ENCODE results near the gene ARFRP1.

DNA sequence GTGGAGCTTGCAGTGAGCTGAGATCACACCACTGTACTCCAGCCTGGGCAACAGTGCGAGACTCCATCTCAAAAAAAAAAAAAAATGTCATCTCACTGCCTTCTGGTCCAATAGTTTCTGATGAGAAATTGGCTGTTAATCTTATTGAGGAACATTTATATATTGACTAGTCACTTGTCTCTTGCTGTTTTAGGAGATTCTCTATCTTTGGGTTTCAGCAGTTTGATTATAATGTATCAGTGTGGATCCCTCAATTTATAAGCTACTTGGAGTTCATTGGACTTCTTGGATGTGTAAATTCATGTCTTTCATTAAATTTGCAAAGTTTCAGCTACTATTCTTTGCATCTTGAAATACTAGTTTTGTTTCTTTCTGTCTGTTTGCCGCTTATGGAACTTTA is 11.2 kb upstream of the ARFRP1 start:
- TF ChIP-seq, protein P1, sequence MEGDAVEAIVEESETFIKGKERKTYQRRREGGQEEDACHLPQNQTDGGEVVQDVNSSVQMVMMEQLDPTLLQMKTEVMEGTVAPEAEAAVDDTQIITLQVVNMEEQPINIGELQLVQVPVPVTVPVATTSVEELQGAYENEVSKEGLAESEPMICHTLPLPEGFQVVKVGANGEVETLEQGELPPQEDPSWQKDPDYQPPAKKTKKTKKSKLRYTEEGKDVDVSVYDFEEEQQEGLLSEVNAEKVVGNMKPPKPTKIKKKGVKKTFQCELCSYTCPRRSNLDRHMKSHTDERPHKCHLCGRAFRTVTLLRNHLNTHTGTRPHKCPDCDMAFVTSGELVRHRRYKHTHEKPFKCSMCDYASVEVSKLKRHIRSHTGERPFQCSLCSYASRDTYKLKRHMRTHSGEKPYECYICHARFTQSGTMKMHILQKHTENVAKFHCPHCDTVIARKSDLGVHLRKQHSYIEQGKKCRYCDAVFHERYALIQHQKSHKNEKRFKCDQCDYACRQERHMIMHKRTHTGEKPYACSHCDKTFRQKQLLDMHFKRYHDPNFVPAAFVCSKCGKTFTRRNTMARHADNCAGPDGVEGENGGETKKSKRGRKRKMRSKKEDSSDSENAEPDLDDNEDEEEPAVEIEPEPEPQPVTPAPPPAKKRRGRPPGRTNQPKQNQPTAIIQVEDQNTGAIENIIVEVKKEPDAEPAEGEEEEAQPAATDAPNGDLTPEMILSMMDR (IDR thresholded peaks at IDR 0.05; ENCODE audit: insufficient read depth, low read length, poor library complexity, severe bottlenecking), result no peak
- TF ChIP-seq EZH2phosphoT487 (conservative IDR thresholded peaks at IDR 0.05; ENCODE audit: low read length), result no peak
